Measurements from ENCODE around the gene ZBTB1.
"Not testable (repeated sequence)": the region's sequence is repeated elsewhere in the genome, so short reads cannot be mapped to it uniquely, and the experiment has no call there.

ZBTB1 gene

GRCh38 chr14:64536488-64537245, 32.1 kb downstream of the ZBTB1 start:
- ATAC-seq, result no peak

GRCh38 chr14:64540208-64541202, 35.9 kb downstream of the ZBTB1 start, which contains the start of gene HSPA2:
Gene HSPA2 (plus strand): TSS chr14:64540741. CDS start chr14:64540850, 109 bp downstream.
- peak; percentile 94 to 96 for ATAC-seq

GRCh38 chr14:64541261-64541971, 36.8 kb downstream of the ZBTB1 start:
- ATAC-seq, result no peak

- no peak for ATAC-seq
These were observed 37.6 kb downstream of the ZBTB1 start for GRCh38 chr14:64541972-64542835.

- ATAC-seq, result no peak
These were observed 38.2 kb downstream of the ZBTB1 start for GRCh38 chr14:64542836-64543201.

GRCh38 chr14:64544607-64545312, 40.2 kb downstream of the ZBTB1 start:
- no peak for ATAC-seq

- ATAC-seq, result no peak
These were observed 44.4 kb downstream of the ZBTB1 start for GRCh38 chr14:64549016-64549415.

- peak; percentile 94 to 95 for ATAC-seq
These were observed 45.4 kb downstream of the ZBTB1 start, which contains the start of gene PPP1R36 for GRCh38 chr14:64549791-64550620. Gene PPP1R36 (plus strand): TSS chr14:64549961. CDS start chr14:64549998, 37 bp downstream.

GRCh38 chr14:64550621-64551333, 46.2 kb downstream of the ZBTB1 start:
- no peak for ATAC-seq

GRCh38 chr14:64554556-64554955, 50.0 kb downstream of the ZBTB1 start:
- ATAC-seq, result no peak

- no peak for ATAC-seq
These were observed 52.0 kb downstream of the ZBTB1 start for GRCh38 chr14:64556526-64556925.

- ATAC-seq, result not testable (repeated sequence)
These were observed 53.6 kb downstream of the ZBTB1 start for GRCh38 chr14:64558216-64558615.

GRCh38 chr14:64561631-64562030, 57.1 kb downstream of the ZBTB1 start:
- no peak for ATAC-seq

GRCh38 chr14:64562436-64562835, 57.9 kb downstream of the ZBTB1 start:
- no peak for ATAC-seq

GRCh38 chr14:64563696-64564095, 59.1 kb downstream of the ZBTB1 start:
- no peak for ATAC-seq

- ATAC-seq, result no peak
These were observed 62.1 kb downstream of the ZBTB1 start for GRCh38 chr14:64566651-64567122.

- no peak for ATAC-seq
These were observed 64.6 kb downstream of the ZBTB1 start for GRCh38 chr14:64569138-64569631.

- not testable (repeated sequence) for ATAC-seq
These were observed 65.1 kb downstream of the ZBTB1 start for GRCh38 chr14:64569646-64570045.

Data from activated CD4-positive, CD25-positive, alpha-beta regulatory T cell treated with anti-CD3 and anti-CD28 coated beads, Interleukin-2, amount 50 U/mL, for 24 hours (primary cell).